SK-N-MC (cell line): Measurements from ENCODE around the gene TMEM225.
"Not testable (repeated sequence)": the region's sequence is repeated elsewhere in the genome, so short reads cannot be mapped to it uniquely, and the experiment has no call there.

Experiments
- DNase-seq: peaks from one replicate; pipeline ENCODE4 v3.0.0-alpha.2; 2011; ENCODE audit warnings: low read depth, low spot score
- H3K27ac ChIP-seq: fragments of 200-600 bp; sonication (generic); 2 replicates; pipeline ENCODE4 v1.5.1; 2016; ENCODE audit warnings: mixed run types
- H3K36me3 ChIP-seq: fragments of 200-600 bp; sonication (generic); 2 replicates; pipeline ENCODE4 v1.6.1; 2017; ENCODE audit warnings: antibody characterized with exemption, low read length, mixed read lengths; ENCODE audit not compliant: insufficient read depth
- H3K4me3 ChIP-seq: fragments of 200-600 bp; sonication (generic); 2 replicates; pipeline ENCODE4 v1.5.1; 2016
- H3K9ac ChIP-seq: fragments of 200-600 bp; sonication (generic); 2 replicates; pipeline ENCODE4 v1.8.0; 2017; ENCODE audit warnings: mixed run types, mixed read lengths; ENCODE audit not compliant: insufficient read length
- H3K9me3 ChIP-seq: fragments of 200-600 bp; sonication (generic); 2 replicates; pipeline ENCODE4 v1.6.1; 2017; ENCODE audit warnings: low read depth, mild to moderate bottlenecking, antibody characterized with exemption, low read length, moderate library complexity, mixed read lengths
- EZH2 ChIP-seq: fragments of 200-600 bp; sonication (generic); IDR thresholded peaks from one replicate; pipeline ENCODE4 v1.6.1; 2017; ENCODE audit warnings: antibody characterized with exemption
- FOXP2 ChIP-seq: optimal IDR thresholded peaks from 2 replicates; pipeline ENCODE3; 2011; ENCODE audit warnings: mild to moderate bottlenecking, moderate library complexity; ENCODE audit not compliant: insufficient read depth; ENCODE audit errors: extremely low read length, control extremely low read depth
- POLR2AphosphoS5 ChIP-seq: IDR thresholded peaks from 2 replicates; pipeline ENCODE4 v1.6.1; 2012; ENCODE audit warnings: mild to moderate bottlenecking, low read depth, low read length, borderline replicate concordance

TMEM225 gene

GRCh38 chr11:123885570-123885969 lies at the start of gene TMEM225:
TMEM225 (minus strand) TSS chr11:123885670; CDS start chr11:123885425, 245 bp downstream.
- no peak within 1 kb of the TSS for H3K9ac ChIP-seq
- TF ChIP-seq POLR2AphosphoS5 (no peak), EZH2 (no peak), FOXP2 (no peak)

GRCh38 chr11:123924027-123924426 lies 38.6 kb upstream of the TMEM225 start:
- Histone ChIP-seq H3K9ac (no peak overlapping the region), H3K36me3 (no peaks in the 10 kb centered on the region), H3K9me3 (no peaks in the 10 kb centered on the region), H3K4me3 (no peak overlapping the region), H3K27ac (no peak overlapping the region)
- no peak for DNase-seq
- TF ChIP-seq EZH2 (no peak), FOXP2 (no peak), POLR2AphosphoS5 (no peak)

More at GRCh38 chr11:123885570-123885969, at the start of gene TMEM225:
- Histone ChIP-seq H3K4me3 (no peak within 1 kb of the TSS), H3K27ac (no peak within 1 kb of the TSS), H3K36me3 (no peaks in the 10 kb centered on the region), H3K9me3 (no peaks in the 10 kb centered on the region)
- no peak for DNase-seq

- no peaks in the 10 kb centered on the region for H3K36me3 ChIP-seq
- no peak overlapping the region for H3K27ac ChIP-seq
- H3K4me3 ChIP-seq: no peak overlapping the region
- H3K9me3 ChIP-seq: no peaks in the 10 kb centered on the region
- no peak for TF ChIP-seq EZH2
- no peak for TF ChIP-seq POLR2AphosphoS5
- TF ChIP-seq FOXP2: no peak
- no peak overlapping the region for H3K9ac ChIP-seq
- DNase-seq: no peak
These were observed 35.5 kb upstream of the TMEM225 start for GRCh38 chr11:123920943-123921342.

GRCh38 chr11:123905826-123906225 lies 20.4 kb upstream of the TMEM225 start:
- no peaks in the 10 kb centered on the region for H3K9me3 ChIP-seq

GRCh38 chr11:123904932-123905331 lies 19.5 kb upstream of the TMEM225 start:
- Histone ChIP-seq H3K27ac (no peak overlapping the region), H3K9me3 (no peaks in the 10 kb centered on the region), H3K36me3 (no peaks in the 10 kb centered on the region), H3K4me3 (no peak overlapping the region), H3K9ac (no peak overlapping the region)
- TF ChIP-seq EZH2: no peak
- TF ChIP-seq POLR2AphosphoS5: no peak
- no peak for TF ChIP-seq FOXP2
- DNase-seq: no peak

More at GRCh38 chr11:123905826-123906225, 20.4 kb upstream of the TMEM225 start:
- H3K9ac ChIP-seq: no peak overlapping the region
- no peak overlapping the region for H3K4me3 ChIP-seq
- H3K36me3 ChIP-seq: no peaks in the 10 kb centered on the region
- DNase-seq: no peak
- no peak overlapping the region for H3K27ac ChIP-seq
- TF ChIP-seq EZH2 (no peak), FOXP2 (no peak), POLR2AphosphoS5 (no peak)

- H3K4me3 ChIP-seq: no peak overlapping the region
- no peaks in the 10 kb centered on the region for H3K9me3 ChIP-seq
- no peak overlapping the region for H3K9ac ChIP-seq
- DNase-seq: no peak
- H3K36me3 ChIP-seq: no peaks in the 10 kb centered on the region
- TF ChIP-seq FOXP2: no peak
- TF ChIP-seq EZH2: no peak
- TF ChIP-seq POLR2AphosphoS5: no peak
- H3K27ac ChIP-seq: no peak overlapping the region
These were observed 18.5 kb upstream of the TMEM225 start for GRCh38 chr11:123903932-123904331.

GRCh38 chr11:123901867-123902266 lies 16.4 kb upstream of the TMEM225 start, which contains the start of gene OR8D4:
OR8D4 (plus strand) TSS chr11:123902167; CDS start chr11:123906432, 4,265 bp downstream.
- TF ChIP-seq POLR2AphosphoS5 (no peak), FOXP2 (no peak), EZH2 (no peak)
- Histone ChIP-seq H3K4me3 (no peak within 1 kb of the TSS), H3K36me3 (no peaks in the 10 kb centered on the region), H3K9ac (no peak within 1 kb of the TSS), H3K9me3 (no peaks in the 10 kb centered on the region), H3K27ac (no peak within 1 kb of the TSS)
- DNase-seq: no peak

GRCh38 chr11:123899792-123900191 lies 14.3 kb upstream of the TMEM225 start:
- H3K9me3 ChIP-seq: no peaks in the 10 kb centered on the region
- no peaks in the 10 kb centered on the region for H3K36me3 ChIP-seq
- TF ChIP-seq EZH2 (no peak), FOXP2 (no peak), POLR2AphosphoS5 (no peak)
- no peak overlapping the region for H3K4me3 ChIP-seq
- no peak overlapping the region for H3K9ac ChIP-seq
- no peak for DNase-seq
- no peak overlapping the region for H3K27ac ChIP-seq

- Histone ChIP-seq H3K36me3 (no peaks in the 10 kb centered on the region), H3K4me3 (no peak overlapping the region), H3K9me3 (no peaks in the 10 kb centered on the region), H3K27ac (no peak overlapping the region), H3K9ac (no peak overlapping the region)
- DNase-seq: no peak
- TF ChIP-seq FOXP2: no peak
These were observed 6.6 kb upstream of the TMEM225 start for GRCh38 chr11:123892031-123892430.

GRCh38 chr11:123880912-123881311 lies 4.6 kb downstream of the TMEM225 start:
- TF ChIP-seq FOXP2: no peak
- no peak for TF ChIP-seq EZH2
- no peak for TF ChIP-seq POLR2AphosphoS5
- no peak for DNase-seq
- H3K9me3 ChIP-seq: no peaks in the 10 kb centered on the region
- H3K9ac ChIP-seq: no peak overlapping the region
- H3K36me3 ChIP-seq: no peaks in the 10 kb centered on the region
- no peak overlapping the region for H3K27ac ChIP-seq
- no peak overlapping the region for H3K4me3 ChIP-seq

GRCh38 chr11:123867795-123868194 lies 17.7 kb downstream of the TMEM225 start:
- H3K9me3 ChIP-seq, H3K4me3 ChIP-seq, DNase-seq, H3K27ac ChIP-seq, H3K36me3 ChIP-seq, H3K9ac ChIP-seq: not testable (repeated sequence)

GRCh38 chr11:123865293-123865692 lies 20.2 kb downstream of the TMEM225 start:
- H3K9ac ChIP-seq, H3K36me3 ChIP-seq, H3K27ac ChIP-seq, H3K4me3 ChIP-seq, DNase-seq, H3K9me3 ChIP-seq: not testable (repeated sequence)
